ENCODE data around the gene PKHD1.

PKHD1 gene

DNA sequence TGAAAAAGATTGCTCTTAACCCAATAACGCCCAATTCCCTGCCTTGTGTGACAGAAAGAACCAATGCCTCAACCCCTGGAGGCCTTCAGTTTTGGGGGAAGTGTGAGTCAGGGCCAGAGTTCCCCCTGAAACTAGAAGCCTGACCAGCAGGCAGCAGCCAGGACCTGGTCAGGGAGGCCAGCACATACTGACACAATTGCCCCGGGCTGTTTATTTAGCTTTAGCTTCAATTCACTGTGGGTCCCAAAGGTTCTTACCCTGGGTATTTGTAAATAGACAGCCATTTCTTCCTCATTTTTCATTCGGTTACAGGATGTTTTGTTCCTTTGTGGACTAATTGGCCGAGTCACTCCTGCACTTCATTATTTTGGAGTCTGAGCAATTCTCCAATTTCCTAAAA lies 195.6 kb downstream of the PKHD1 start:
- no peaks in the 10 kb centered on the region for H3K36me3 ChIP-seq (ENCODE audit: control insufficient read depth in 2 of 2, insufficient read depth in 2 of 2, low read length in 2 of 2)
- no peaks in the 10 kb centered on the region for H3K27me3 ChIP-seq (ENCODE audit: control insufficient read depth in 2 of 2, insufficient read depth in 2 of 2, low read length in 2 of 2)
- H3K9ac ChIP-seq (ENCODE audit: low read depth in 1 of 2, low read length in 2 of 2): no peak overlapping the region
- H3K4me1 ChIP-seq (ENCODE audit: control insufficient read depth in 2 of 2, insufficient read depth in 2 of 2, low read length in 2 of 2): no peaks in the 10 kb centered on the region
- no peaks in the 10 kb centered on the region for H3K9me3 ChIP-seq (ENCODE audit: control insufficient read depth in 2 of 2, low read length in 2 of 2)
- H3K27ac ChIP-seq (ENCODE audit: low read depth in 2 of 2, low read length in 2 of 2): no peak overlapping the region
- no peak overlapping the region for H3K4me3 ChIP-seq (ENCODE audit: low read length in 2 of 2)

DNA sequence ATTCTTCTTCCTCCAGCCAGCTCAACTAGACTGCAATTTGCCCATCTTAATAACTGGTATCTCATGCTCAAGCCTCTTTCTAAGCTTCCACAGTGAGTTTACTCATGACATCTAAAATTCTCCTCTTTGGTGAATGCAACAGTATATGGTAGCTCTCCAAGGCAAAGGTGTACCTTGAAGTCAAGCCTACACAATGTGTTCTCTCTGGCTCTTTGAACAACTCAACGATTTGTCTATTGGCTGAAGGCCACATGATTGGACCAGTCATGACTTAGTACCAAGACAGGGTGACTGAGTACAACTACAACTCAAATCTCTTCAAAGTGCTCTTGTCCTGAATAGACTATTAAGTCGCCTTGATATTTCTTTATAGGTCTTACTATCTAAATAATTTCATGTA lies 199.6 kb downstream of the PKHD1 start:
- Histone ChIP-seq H3K36me3 (ENCODE audit: control insufficient read depth in 2 of 2, insufficient read depth in 2 of 2, low read length in 2 of 2) (no peaks in the 10 kb centered on the region), H3K9me3 (ENCODE audit: control insufficient read depth in 2 of 2, low read length in 2 of 2) (no peaks in the 10 kb centered on the region), H3K27me3 (ENCODE audit: control insufficient read depth in 2 of 2, insufficient read depth in 2 of 2, low read length in 2 of 2) (no peaks in the 10 kb centered on the region), H3K4me1 (ENCODE audit: control insufficient read depth in 2 of 2, insufficient read depth in 2 of 2, low read length in 2 of 2) (no peaks in the 10 kb centered on the region), H3K9ac (ENCODE audit: low read depth in 1 of 2, low read length in 2 of 2) (no peak overlapping the region), H3K27ac (ENCODE audit: low read depth in 2 of 2, low read length in 2 of 2) (no peak overlapping the region), H3K4me3 (ENCODE audit: low read length in 2 of 2) (no peak overlapping the region)

DNA sequence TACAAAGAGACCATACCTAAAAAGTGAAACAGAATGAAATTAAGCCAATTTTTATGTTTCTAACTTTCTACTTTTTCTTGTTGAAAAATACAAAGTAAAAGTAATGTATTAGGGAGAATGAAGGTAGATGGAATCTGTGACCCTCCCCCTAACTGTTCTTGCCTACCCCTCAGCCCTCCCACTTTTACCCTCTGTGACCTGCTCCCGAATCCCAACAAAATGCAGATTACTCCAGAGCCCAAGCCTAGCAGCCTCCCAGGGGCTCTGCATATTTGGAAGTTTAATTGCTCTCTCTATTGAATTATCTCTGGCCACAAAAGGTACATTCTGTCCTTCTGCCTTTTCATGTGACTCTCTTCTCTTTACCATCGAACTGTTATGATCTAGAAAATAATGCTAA lies 201.5 kb downstream of the PKHD1 start:
- Histone ChIP-seq H3K9me3 (ENCODE audit: control insufficient read depth in 2 of 2, low read length in 2 of 2) (no peaks in the 10 kb centered on the region), H3K36me3 (ENCODE audit: control insufficient read depth in 2 of 2, insufficient read depth in 2 of 2, low read length in 2 of 2) (no peaks in the 10 kb centered on the region), H3K27ac (ENCODE audit: low read depth in 2 of 2, low read length in 2 of 2) (no peak overlapping the region), H3K27me3 (ENCODE audit: control insufficient read depth in 2 of 2, insufficient read depth in 2 of 2, low read length in 2 of 2) (no peaks in the 10 kb centered on the region), H3K9ac (ENCODE audit: low read depth in 1 of 2, low read length in 2 of 2) (no peak overlapping the region), H3K4me1 (ENCODE audit: control insufficient read depth in 2 of 2, insufficient read depth in 2 of 2, low read length in 2 of 2) (no peaks in the 10 kb centered on the region), H3K4me3 (ENCODE audit: low read length in 2 of 2) (no peak overlapping the region)

DNA sequence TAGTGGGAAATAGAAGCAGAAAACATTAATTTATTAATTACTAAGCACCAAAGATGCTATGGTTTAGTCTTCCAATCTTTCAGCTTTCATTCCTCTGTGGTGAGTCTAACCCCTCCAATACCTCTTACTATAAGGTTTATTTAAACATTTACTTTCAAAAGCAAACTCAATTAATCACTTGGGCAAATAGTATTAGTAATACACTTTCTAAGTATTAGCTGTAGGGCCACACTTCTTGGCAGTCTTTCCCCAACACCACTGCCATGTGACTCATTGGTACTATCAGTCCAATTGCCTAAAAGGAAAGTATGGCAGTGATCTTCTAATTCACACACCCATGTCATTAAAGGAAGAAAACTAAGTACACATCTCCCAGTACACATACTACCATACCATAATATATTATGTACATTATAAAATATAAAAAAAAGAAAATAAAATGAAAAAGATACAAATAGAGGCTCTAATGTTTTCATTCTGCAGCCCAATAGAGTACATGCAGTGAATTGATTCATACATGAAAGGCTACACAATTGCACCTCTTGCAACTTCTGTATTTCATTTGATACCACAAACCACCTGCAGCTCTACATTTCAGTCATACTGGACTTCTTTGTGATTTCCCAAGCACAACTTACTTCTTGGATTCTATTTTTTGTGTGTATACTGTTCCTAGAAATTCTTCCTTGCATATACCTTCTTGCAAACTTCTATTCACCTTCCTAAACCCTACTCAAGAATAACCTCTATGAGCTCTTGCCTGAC lies 218.6 kb downstream of the PKHD1 start:
- Histone ChIP-seq H3K36me3 (ENCODE audit: control insufficient read depth in 2 of 2, insufficient read depth in 2 of 2, low read length in 2 of 2) (no peaks in the 10 kb centered on the region), H3K27me3 (ENCODE audit: control insufficient read depth in 2 of 2, insufficient read depth in 2 of 2, low read length in 2 of 2) (no peaks in the 10 kb centered on the region), H3K27ac (ENCODE audit: low read depth in 2 of 2, low read length in 2 of 2) (no peak overlapping the region), H3K4me3 (ENCODE audit: low read length in 2 of 2) (no peak overlapping the region), H3K9ac (ENCODE audit: low read depth in 1 of 2, low read length in 2 of 2) (no peak overlapping the region), H3K4me1 (ENCODE audit: control insufficient read depth in 2 of 2, insufficient read depth in 2 of 2, low read length in 2 of 2) (no peaks in the 10 kb centered on the region), H3K9me3 (ENCODE audit: control insufficient read depth in 2 of 2, low read length in 2 of 2) (no peaks in the 10 kb centered on the region)

GRCh38 chr6:51866867-51867266 lies 220.5 kb downstream of the PKHD1 start:
- H3K9ac ChIP-seq (ENCODE audit: low read depth in 1 of 2, low read length in 2 of 2): no peak overlapping the region
- H3K27ac ChIP-seq (ENCODE audit: low read depth in 2 of 2, low read length in 2 of 2): no peak overlapping the region
- H3K36me3 ChIP-seq (ENCODE audit: control insufficient read depth in 2 of 2, insufficient read depth in 2 of 2, low read length in 2 of 2): no peaks in the 10 kb centered on the region
- no peaks in the 10 kb centered on the region for H3K4me1 ChIP-seq (ENCODE audit: control insufficient read depth in 2 of 2, insufficient read depth in 2 of 2, low read length in 2 of 2)
- H3K4me3 ChIP-seq (ENCODE audit: low read length in 2 of 2): no peak overlapping the region
- H3K27me3 ChIP-seq (ENCODE audit: control insufficient read depth in 2 of 2, insufficient read depth in 2 of 2, low read length in 2 of 2): no peaks in the 10 kb centered on the region
- H3K9me3 ChIP-seq (ENCODE audit: control insufficient read depth in 2 of 2, low read length in 2 of 2): no peaks in the 10 kb centered on the region

DNA sequence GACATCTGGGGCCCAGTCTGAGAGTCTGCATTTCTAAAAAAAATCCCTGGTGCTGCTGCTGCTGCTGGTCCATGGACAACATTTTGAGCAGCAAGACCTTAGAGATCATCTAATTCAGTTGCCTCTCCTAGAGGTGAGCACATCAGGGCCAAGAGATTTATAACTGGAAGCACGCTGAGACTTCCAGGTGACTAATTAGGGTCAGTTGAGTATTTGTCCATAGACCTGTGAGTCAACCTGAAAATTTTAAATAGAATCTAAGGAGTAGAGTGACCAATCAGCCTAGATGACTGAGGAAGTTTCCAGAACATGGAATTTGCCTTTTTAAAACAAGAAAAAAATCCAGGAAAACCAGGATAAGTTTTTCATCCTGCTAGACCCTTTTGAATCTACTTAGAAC lies 221.4 kb downstream of the PKHD1 start:
- Histone ChIP-seq H3K27ac (ENCODE audit: low read depth in 2 of 2, low read length in 2 of 2) (no peak overlapping the region), H3K36me3 (ENCODE audit: control insufficient read depth in 2 of 2, insufficient read depth in 2 of 2, low read length in 2 of 2) (no peaks in the 10 kb centered on the region), H3K27me3 (ENCODE audit: control insufficient read depth in 2 of 2, insufficient read depth in 2 of 2, low read length in 2 of 2) (no peaks in the 10 kb centered on the region), H3K4me1 (ENCODE audit: control insufficient read depth in 2 of 2, insufficient read depth in 2 of 2, low read length in 2 of 2) (no peaks in the 10 kb centered on the region), H3K4me3 (ENCODE audit: low read length in 2 of 2) (no peak overlapping the region), H3K9me3 (ENCODE audit: control insufficient read depth in 2 of 2, low read length in 2 of 2) (no peaks in the 10 kb centered on the region), H3K9ac (ENCODE audit: low read depth in 1 of 2, low read length in 2 of 2) (no peak overlapping the region)

DNA sequence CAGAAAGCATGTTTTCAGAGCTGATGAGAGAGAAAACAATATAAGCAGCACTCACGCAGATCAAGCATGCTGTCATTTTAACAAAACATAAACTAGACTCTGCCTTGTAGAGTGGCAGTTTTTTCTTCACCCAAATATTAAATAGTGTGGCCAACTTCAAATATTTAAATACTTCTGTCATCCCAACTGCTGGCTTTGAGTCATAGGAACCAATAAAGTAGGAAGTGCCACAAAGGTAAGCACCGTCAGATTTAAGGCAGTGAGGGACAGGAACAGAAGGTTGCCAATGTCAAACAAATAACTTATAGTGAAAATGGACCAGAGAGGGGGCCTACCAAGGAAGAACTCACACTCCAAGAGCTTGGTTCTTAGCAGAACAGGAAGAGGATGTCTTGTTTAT lies 222.2 kb downstream of the PKHD1 start:
- H3K36me3 ChIP-seq (ENCODE audit: control insufficient read depth in 2 of 2, insufficient read depth in 2 of 2, low read length in 2 of 2): no peaks in the 10 kb centered on the region
- H3K9ac ChIP-seq (ENCODE audit: low read depth in 1 of 2, low read length in 2 of 2): no peak overlapping the region
- no peak overlapping the region for H3K4me3 ChIP-seq (ENCODE audit: low read length in 2 of 2)
- H3K4me1 ChIP-seq (ENCODE audit: control insufficient read depth in 2 of 2, insufficient read depth in 2 of 2, low read length in 2 of 2): no peaks in the 10 kb centered on the region
- no peak overlapping the region for H3K27ac ChIP-seq (ENCODE audit: low read depth in 2 of 2, low read length in 2 of 2)
- H3K27me3 ChIP-seq (ENCODE audit: control insufficient read depth in 2 of 2, insufficient read depth in 2 of 2, low read length in 2 of 2): no peaks in the 10 kb centered on the region
- no peaks in the 10 kb centered on the region for H3K9me3 ChIP-seq (ENCODE audit: control insufficient read depth in 2 of 2, low read length in 2 of 2)

DNA sequence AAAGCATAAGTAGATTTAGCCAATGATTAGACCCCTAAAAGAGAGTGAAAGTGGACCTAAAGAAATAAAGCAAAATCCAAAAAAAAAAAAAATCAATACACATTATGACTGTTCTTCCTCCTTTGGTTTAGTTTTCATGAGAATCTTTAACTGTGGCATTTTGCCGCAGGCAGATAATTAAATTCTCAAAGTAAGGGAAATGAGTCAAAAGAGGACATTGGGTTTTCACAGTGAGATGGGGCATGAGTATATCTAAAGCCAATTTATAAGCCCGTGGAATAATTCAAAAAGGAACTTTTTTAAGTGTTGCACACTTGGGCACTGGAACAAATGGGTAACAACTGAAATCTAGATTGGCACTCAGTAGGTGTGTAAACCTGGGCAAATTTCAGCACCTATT lies 230.3 kb downstream of the PKHD1 start:
- H3K4me3 ChIP-seq (ENCODE audit: low read length in 2 of 2): no peak overlapping the region
- no peaks in the 10 kb centered on the region for H3K36me3 ChIP-seq (ENCODE audit: control insufficient read depth in 2 of 2, insufficient read depth in 2 of 2, low read length in 2 of 2)
- H3K9ac ChIP-seq (ENCODE audit: low read depth in 1 of 2, low read length in 2 of 2): no peak overlapping the region
- H3K9me3 ChIP-seq (ENCODE audit: control insufficient read depth in 2 of 2, low read length in 2 of 2): no peaks in the 10 kb centered on the region
- no peak overlapping the region for H3K27ac ChIP-seq (ENCODE audit: low read depth in 2 of 2, low read length in 2 of 2)
- H3K4me1 ChIP-seq (ENCODE audit: control insufficient read depth in 2 of 2, insufficient read depth in 2 of 2, low read length in 2 of 2): no peaks in the 10 kb centered on the region
- no peaks in the 10 kb centered on the region for H3K27me3 ChIP-seq (ENCODE audit: control insufficient read depth in 2 of 2, insufficient read depth in 2 of 2, low read length in 2 of 2)

DNA sequence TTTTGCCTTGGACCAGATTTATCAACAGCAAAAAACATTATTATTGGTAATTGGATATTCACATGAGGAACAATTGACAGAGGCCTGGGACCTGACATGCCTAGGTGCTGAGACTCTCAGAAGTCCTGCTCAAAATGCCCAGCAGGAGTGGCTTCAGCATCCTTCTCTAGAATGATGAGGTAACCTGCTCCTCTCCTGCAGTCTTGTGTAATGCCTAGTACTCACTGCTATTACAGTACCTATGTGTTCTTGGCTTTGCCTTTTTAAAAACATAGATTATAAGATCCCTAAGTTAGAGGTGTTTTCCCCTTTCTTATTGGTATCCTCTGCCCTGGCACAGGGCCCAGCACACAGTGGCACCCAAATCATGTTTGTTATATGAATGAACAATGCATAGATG lies 230.9 kb downstream of the PKHD1 start:
- Histone ChIP-seq H3K9me3 (ENCODE audit: control insufficient read depth in 2 of 2, low read length in 2 of 2) (no peaks in the 10 kb centered on the region), H3K4me3 (ENCODE audit: low read length in 2 of 2) (no peak overlapping the region), H3K27me3 (ENCODE audit: control insufficient read depth in 2 of 2, insufficient read depth in 2 of 2, low read length in 2 of 2) (no peaks in the 10 kb centered on the region), H3K27ac (ENCODE audit: low read depth in 2 of 2, low read length in 2 of 2) (no peak overlapping the region), H3K36me3 (ENCODE audit: control insufficient read depth in 2 of 2, insufficient read depth in 2 of 2, low read length in 2 of 2) (no peaks in the 10 kb centered on the region), H3K4me1 (ENCODE audit: control insufficient read depth in 2 of 2, insufficient read depth in 2 of 2, low read length in 2 of 2) (no peaks in the 10 kb centered on the region), H3K9ac (ENCODE audit: low read depth in 1 of 2, low read length in 2 of 2) (no peak overlapping the region)

DNA sequence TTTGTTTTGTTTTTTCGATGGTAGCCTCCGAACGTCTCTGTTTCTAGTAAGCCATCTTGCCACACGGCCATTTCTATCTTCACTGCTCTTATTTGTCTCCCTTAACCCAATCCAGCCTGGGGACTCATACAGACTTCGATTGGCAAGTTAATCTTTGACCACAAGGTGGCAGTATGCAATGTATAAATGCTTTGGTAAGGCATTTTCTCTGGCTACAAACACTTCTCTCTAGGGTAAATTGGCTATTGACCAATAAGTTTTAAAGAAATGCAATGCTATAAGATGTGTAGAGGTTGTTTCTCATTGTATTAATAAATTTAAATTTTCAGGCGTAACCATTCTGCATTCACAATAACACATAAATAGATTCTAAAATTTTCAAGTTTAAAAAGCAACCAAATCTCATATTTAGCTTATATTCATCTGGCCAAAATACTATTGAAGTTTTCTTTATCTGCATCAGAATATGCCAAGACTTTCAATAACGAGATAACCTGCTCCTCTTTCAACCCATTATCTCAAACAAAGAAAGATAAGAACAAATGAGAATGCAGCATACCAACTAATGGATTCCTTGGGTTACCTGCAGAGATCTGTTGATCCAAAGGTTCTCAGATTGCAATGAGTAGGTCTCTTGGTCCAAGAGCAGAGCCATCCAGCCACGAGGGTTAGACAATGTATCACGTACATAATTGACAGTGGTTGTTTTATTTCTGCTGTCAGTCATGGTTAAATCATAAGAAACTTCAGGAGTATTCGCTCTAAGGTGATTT lies 231.9 kb downstream of the PKHD1 start:
- Histone ChIP-seq H3K27ac (ENCODE audit: low read depth in 2 of 2, low read length in 2 of 2) (no peak overlapping the region), H3K9ac (ENCODE audit: low read depth in 1 of 2, low read length in 2 of 2) (no peak overlapping the region), H3K36me3 (ENCODE audit: control insufficient read depth in 2 of 2, insufficient read depth in 2 of 2, low read length in 2 of 2) (no peaks in the 10 kb centered on the region), H3K9me3 (ENCODE audit: control insufficient read depth in 2 of 2, low read length in 2 of 2) (no peaks in the 10 kb centered on the region), H3K4me3 (ENCODE audit: low read length in 2 of 2) (no peak overlapping the region), H3K4me1 (ENCODE audit: control insufficient read depth in 2 of 2, insufficient read depth in 2 of 2, low read length in 2 of 2) (no peaks in the 10 kb centered on the region), H3K27me3 (ENCODE audit: control insufficient read depth in 2 of 2, insufficient read depth in 2 of 2, low read length in 2 of 2) (no peaks in the 10 kb centered on the region)
